Central memory CD8-positive, alpha-beta T cell (primary cell): ENCODE data around the gene NPL.
A peak's percentile ranks its signal among the peaks of the same experiment; 100 is the strongest.

Experiments
- ATAC-seq: fragments of 150-1000 bp; cut with Tn5 transposase; replicated peaks from 2 replicates; pipeline ENCODE4 v1.10.0; 2022; ENCODE audit warnings: mild to moderate bottlenecking, moderate FRiP score, moderate number of reproducible peaks; ENCODE audit not compliant: poor library complexity, severe bottlenecking; ENCODE audit errors: extremely low read depth
- DNase-seq, 2 donors: peaks; one replicate each; pipeline ENCODE4 v3.0.0; 2021; ENCODE audit warnings: low spot score in 2 of 2
- H3K27ac Mint-ChIP-seq: one replicate; pipeline ENCODE4 v1.8.0; 2022; ENCODE audit warnings: low read depth, mild to moderate bottlenecking, moderate library complexity, mixed read lengths
- H3K27me3 Mint-ChIP-seq: one replicate; pipeline ENCODE4 v1.8.0; 2022; ENCODE audit warnings: mixed read lengths
- H3K36me3 Mint-ChIP-seq: one replicate; pipeline ENCODE4 v1.8.0; 2022; ENCODE audit warnings: mild to moderate bottlenecking, moderate library complexity, mixed read lengths; ENCODE audit not compliant: insufficient read depth
- H3K4me1 Mint-ChIP-seq: one replicate; pipeline ENCODE4 v1.8.0; 2022; ENCODE audit warnings: mixed read lengths
- H3K4me3 Mint-ChIP-seq: one replicate; pipeline ENCODE4 v1.8.0; 2022; ENCODE audit warnings: mild to moderate bottlenecking, moderate library complexity, mixed read lengths
- H3K9me3 Mint-ChIP-seq: one replicate; pipeline ENCODE4 v1.8.0; 2022; ENCODE audit warnings: mixed read lengths

The NPL gene

DNA sequence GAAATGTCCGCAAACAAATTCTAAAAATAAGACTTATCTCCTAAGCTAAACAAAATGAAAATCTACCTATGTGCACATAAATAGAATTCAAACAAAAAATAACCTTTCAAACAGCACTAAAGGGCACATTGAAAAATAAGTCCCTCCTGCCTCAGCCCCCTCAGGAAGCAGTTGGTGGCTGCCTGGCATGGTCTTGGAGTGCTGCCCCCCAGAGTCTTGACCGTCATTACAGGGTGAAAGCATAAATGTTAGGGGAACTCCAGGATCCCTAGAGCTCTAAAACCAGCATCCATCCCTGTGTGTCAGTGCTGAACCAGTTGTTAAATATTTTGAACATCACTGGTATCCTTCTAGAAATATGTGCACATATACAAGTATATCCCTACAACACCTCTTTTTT is 6.5 kb upstream of the NPL start:
- Mint-ChIP-seq H3K27ac (no peak overlapping the region), H3K4me1 (peaks cover 7% of the 10 kb centered on the region), H3K27me3 (no peaks in the 10 kb centered on the region), H3K4me3 (no peak overlapping the region), H3K9me3 (no peaks in the 10 kb centered on the region), H3K36me3 (peaks cover 2% of the 10 kb centered on the region)
- ATAC-seq (no peak), DNase-seq (no peak)

DNA sequence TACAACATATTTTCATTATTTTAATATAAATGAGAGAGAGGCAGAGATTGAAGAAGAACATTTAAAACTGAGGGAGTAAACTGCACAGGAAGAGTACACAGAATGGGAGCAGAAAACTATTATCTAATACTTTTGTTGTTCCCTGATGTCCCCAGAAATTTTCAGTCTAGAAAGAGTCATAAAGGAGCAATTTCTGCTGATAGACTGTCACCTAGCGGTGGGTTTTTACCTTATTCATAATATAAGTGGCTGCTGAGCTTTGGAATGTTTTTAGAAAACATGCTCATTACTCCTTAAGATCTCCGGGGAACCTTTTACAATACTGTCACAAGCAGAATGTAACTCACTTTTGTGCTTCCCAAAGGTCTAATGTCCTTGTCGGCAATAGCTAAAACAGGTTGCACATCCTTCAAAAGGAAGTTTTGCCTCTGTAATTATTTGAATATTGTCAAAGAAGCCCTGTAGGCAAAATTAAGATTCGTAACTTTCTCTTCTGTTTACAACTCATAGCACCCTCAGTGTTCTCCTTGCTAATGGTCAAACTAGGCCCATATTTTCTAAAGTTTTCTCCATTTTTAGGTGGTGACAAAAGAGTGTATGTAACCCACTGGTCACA is 4.9 kb upstream of the NPL start:
- H3K27ac Mint-ChIP-seq: no peak overlapping the region
- no peak for ATAC-seq
- H3K9me3 Mint-ChIP-seq: no peaks in the 10 kb centered on the region
- H3K36me3 Mint-ChIP-seq: peaks cover 4% of the 10 kb centered on the region
- no peak for DNase-seq
- H3K4me3 Mint-ChIP-seq: no peak overlapping the region
- peaks cover 13% of the 10 kb centered on the region for H3K4me1 Mint-ChIP-seq
- H3K27me3 Mint-ChIP-seq: no peaks in the 10 kb centered on the region

DNA sequence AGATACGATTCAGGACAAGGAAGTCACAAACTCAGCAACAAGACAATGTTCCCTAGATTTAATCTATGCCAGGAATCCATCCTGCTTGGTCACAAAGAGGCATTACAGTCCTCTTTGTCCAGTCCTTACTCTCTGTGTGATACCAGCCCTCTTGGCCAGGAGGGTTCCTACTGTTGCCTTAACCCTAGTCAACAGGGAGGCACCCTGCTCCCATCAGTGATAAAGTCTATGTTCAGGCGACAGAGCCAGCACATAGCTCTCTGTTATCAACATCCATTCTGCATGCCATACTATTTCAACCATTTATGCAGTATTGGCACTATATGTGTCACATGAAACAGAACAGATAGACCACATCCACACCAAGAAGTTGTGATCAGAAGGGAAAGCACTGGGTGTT is 4.4 kb upstream of the NPL start:
- ATAC-seq: no peak
- peaks cover 4% of the 10 kb centered on the region for H3K36me3 Mint-ChIP-seq
- no peak for DNase-seq
- peaks cover 13% of the 10 kb centered on the region for H3K4me1 Mint-ChIP-seq
- no peaks in the 10 kb centered on the region for H3K9me3 Mint-ChIP-seq
- H3K4me3 Mint-ChIP-seq: no peak overlapping the region
- no peak overlapping the region for H3K27ac Mint-ChIP-seq
- no peaks in the 10 kb centered on the region for H3K27me3 Mint-ChIP-seq

DNA sequence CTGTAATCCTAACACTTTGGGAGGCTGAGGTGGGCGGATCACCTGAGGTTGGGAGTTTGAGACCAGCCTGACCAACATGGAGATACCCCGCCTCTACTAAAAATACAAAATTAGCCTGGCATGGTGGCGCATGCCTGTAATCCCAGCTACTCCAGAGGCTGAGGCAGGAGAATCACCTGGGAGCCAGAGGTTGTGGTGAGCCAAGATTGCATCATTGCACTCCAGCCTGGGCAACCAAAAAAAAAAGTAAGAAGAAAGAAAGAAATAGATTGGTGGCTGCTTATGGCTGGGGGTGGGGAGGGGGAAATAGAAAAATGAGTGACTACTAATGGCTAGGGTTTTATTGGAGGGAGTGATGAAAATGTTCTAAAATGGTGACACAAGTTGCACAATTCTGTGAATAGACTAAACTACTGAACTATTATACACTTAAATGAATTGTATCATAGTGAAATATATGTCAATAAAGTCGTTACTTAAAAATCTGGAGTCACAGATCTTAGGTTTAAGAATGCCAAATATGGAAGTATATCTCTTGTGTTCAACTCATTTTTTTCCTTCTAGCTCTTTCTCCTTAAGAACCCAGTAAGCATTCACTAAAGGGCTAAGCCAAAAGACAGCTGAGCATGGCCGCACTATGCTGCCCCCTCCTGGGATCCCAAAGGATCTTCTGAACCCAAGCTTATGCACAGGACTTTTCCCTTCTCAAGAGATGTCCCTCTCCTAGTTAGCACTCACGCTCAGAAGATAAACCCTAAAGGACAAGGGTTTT is 3.2 kb upstream of the NPL start:
- DNase-seq: no peak
- peaks cover 13% of the 10 kb centered on the region for H3K4me1 Mint-ChIP-seq
- H3K27ac Mint-ChIP-seq: no peak overlapping the region
- no peak overlapping the region for H3K4me3 Mint-ChIP-seq
- H3K27me3 Mint-ChIP-seq: no peaks in the 10 kb centered on the region
- peaks cover 4% of the 10 kb centered on the region for H3K36me3 Mint-ChIP-seq
- no peaks in the 10 kb centered on the region for H3K9me3 Mint-ChIP-seq
- ATAC-seq: no peak

DNA sequence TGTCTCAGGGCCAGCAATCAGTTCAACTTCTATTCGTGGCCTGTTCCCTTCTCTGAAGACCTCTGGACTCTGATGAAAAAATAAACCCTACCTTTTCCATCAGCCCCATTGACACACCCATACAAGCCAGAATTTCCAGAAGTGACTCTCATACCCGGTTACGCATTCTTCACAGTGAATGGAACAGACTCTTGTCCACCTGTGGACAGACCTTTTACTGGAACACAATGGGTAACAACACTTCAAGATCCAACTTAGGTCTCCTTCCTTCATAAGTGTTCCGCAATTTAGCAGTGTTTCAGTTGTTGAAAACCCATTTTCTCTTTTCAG is 2.6 kb upstream of the NPL start:
- no peak for ATAC-seq
- H3K36me3 Mint-ChIP-seq: peaks cover 4% of the 10 kb centered on the region
- DNase-seq: no peak
- no peaks in the 10 kb centered on the region for H3K9me3 Mint-ChIP-seq
- H3K4me3 Mint-ChIP-seq: no peak overlapping the region
- no peak overlapping the region for H3K27ac Mint-ChIP-seq
- peaks cover 11% of the 10 kb centered on the region for H3K4me1 Mint-ChIP-seq
- no peaks in the 10 kb centered on the region for H3K27me3 Mint-ChIP-seq

DNA sequence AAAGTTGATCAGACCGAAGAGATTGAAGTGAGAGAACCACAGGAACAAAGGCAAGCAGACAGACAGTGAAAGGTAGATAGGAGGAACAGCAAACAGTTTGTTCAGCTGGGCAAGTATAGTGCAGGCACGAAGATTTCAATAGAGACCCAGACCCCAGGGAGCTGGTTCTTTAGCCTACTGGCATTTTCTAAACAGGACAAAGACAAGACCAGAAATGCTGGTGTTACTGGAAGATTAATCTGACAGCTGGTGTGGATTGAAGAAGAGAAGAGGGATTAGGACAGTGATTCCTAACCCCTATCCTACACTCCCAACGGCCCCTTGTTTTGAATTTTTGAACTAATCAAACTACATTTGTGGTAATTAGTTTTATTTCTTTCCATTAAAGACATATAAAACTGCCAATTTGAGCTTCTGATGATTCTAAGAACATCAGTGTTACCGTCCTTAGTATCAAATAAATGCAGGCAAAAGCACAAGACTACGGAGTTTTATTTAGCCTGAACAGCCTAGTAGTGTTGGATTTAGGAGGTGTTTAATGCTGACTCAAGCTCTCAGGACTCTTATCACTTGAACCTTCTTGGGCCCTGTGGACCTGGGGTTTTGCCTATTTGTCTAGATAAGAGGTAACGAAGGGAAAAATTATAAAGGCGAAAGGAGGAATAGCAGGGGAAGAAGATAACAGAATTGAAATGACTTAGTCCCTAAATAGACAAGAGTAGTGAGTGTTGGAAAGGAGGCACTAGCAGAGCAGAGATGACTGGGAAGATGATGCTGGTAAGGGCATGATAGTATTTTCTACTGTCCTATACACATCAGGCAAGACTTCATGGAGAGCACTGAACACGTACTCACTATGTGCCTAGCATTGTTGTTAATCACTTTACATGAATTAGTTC is 2.0 kb downstream of the NPL start:
- H3K9me3 Mint-ChIP-seq: no peaks in the 10 kb centered on the region
- H3K27me3 Mint-ChIP-seq: no peaks in the 10 kb centered on the region
- H3K4me3 Mint-ChIP-seq: no peak overlapping the region
- ATAC-seq (no peak), DNase-seq (no peak)
- peaks cover 6% of the 10 kb centered on the region for H3K4me1 Mint-ChIP-seq
- H3K27ac Mint-ChIP-seq: no peak overlapping the region
- peaks cover 4% of the 10 kb centered on the region for H3K36me3 Mint-ChIP-seq

DNA sequence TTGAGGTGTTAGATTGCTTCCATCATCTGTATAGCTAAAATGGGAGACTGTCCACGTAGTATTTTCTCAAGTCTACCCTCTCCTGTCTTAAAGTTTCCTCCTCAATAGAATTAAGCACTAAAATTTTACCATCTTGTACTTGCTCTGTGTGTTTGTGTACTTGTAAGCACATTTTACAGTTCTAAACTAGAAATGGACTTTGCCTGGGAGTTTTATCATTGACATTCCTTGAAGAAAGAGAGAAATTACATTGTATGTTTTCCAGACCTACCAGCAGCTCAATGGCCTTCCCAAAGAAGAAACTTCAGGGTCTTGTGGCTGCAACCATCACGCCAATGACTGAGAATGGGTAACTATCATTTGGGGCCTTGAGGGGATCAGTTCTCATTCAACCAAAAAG is 4.5 kb downstream of the NPL start:
- Mint-ChIP-seq H3K27ac (no peak overlapping the region), H3K4me1 (peaks cover 3% of the 10 kb centered on the region), H3K9me3 (no peaks in the 10 kb centered on the region), H3K27me3 (no peaks in the 10 kb centered on the region), H3K4me3 (no peak overlapping the region), H3K36me3 (no peaks in the 10 kb centered on the region)
- DNase-seq: no peak
- ATAC-seq: no peak

DNA sequence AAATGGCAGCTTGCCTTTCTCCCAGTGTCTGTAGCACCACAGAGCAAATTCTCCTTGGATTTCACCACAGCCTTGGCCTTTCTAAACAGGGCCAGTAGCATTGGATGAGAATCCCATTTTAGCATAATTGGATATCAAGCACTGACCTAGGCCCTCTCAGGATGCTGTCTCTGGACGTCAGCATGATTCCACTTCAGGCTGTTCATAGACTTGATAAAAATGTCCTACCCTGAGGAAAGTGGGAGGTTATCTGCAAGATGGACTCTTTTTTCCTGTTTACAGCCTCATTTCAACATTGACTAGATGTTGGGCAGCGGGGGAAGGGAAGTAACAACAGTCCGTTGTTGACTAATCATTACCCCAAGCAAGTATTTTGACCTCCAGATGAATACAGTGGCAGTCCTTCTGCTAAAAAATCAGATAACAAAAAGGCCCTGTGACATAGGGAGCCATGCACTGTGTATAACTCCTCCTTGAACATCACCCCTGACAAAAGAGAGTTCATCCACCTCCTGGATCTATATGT is 5.2 kb downstream of the NPL start:
- Mint-ChIP-seq H3K36me3 (no peaks in the 10 kb centered on the region), H3K4me1 (no peaks in the 10 kb centered on the region), H3K27me3 (no peaks in the 10 kb centered on the region), H3K9me3 (no peaks in the 10 kb centered on the region), H3K4me3 (no peak overlapping the region), H3K27ac (no peak overlapping the region)
- ATAC-seq (no peak), DNase-seq (no peak)

DNA sequence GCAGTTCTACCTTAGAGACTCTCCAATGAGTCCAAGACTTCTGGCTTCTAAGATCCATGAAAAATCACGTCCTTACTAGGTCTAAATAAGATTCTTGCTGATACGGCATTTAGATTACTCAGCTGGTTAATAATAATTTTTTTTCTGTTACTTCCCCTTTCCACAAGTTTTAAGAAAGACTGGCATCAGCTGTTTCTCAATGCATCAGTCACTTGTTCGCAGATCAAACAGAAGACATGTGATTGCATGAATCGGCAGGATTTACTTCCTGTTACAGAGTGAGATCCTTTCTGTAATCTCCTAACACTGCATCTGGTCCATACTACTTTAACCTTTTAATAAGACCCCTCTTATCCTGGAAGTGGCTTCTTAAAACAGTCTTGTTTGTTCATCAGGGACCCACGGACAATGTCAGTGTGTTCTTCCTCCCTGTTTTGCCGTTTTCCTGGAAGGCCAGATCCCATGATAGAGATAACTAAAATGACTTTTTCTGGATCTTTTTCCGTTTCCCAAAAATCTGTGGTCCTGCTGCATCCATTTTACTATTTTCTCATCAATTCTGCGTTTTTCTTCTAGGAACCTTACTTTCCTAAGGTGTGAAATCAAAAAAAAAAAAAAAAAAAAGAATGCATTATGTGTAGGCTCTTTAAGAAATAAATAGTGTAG is 6.1 kb downstream of the NPL start:
- no peaks in the 10 kb centered on the region for H3K27me3 Mint-ChIP-seq
- no peaks in the 10 kb centered on the region for H3K9me3 Mint-ChIP-seq
- H3K27ac Mint-ChIP-seq: no peak overlapping the region
- DNase-seq: no peak
- no peaks in the 10 kb centered on the region for H3K36me3 Mint-ChIP-seq
- H3K4me1 Mint-ChIP-seq: no peaks in the 10 kb centered on the region
- no peak overlapping the region for H3K4me3 Mint-ChIP-seq
- ATAC-seq: no peak

DNA sequence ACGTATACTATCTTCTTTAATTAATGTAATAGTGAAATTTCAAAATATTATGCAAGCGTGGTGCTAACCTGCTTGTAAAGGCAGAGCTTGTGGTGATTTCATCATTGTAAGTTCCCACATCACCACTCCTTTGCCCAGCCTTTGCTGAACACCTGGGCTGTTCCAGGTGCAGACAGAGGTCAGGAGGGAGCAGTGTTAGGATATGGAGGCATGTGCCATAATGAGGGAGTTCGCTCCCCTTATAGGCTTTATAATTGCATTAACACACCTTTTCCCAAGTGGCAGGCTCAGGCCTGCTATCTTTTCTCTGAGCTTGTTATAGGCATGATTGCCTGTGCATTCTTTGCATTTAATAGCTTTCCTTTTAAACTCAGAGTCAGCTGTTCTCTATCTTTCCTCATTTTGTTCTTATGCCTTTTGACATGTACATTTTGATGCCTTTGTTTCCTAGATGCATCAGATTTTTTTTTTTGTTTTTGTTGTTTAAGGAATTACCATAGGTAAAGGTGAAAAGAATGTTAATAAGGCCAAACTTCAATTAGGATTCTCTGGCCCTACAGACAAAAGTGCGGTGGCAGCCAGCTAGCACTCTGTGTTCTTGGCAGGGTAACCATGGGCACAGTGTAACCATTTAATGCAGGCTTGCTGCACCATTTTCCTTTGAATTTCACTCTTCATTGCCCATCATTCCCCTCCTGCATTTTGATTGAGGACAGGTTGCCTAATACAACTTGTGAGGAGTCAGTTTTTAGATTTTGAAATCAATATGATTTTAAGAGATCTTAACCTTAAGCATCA is 12.6 kb downstream of the NPL start:
- DNase-seq (no peak), ATAC-seq (no peak)
- no peaks in the 10 kb centered on the region for H3K9me3 Mint-ChIP-seq
- no peaks in the 10 kb centered on the region for H3K27me3 Mint-ChIP-seq
- no peaks in the 10 kb centered on the region for H3K4me1 Mint-ChIP-seq
- H3K27ac Mint-ChIP-seq: no peak overlapping the region
- peaks cover 3% of the 10 kb centered on the region for H3K36me3 Mint-ChIP-seq
- H3K4me3 Mint-ChIP-seq: no peak overlapping the region

DNA sequence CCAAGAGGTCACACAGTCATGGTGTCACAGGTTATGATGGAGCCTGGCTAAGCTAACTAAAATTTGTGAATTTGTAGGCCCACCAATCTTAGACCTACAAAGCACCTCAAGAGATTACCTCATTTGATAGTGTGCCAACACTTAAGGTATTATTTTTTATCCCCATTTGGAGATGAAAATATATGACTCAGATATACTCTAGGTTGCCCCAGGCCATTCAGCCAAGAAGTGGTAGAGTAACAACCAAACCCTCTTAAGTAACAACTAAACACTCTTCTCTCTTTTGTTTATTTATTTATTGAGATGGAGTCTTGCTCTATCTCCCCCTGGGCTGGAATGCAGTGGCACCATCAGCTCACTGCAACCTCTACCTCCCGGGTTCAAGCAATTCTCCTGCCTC is 14.3 kb downstream of the NPL start:
- ATAC-seq (no peak), DNase-seq (no peak)
- Mint-ChIP-seq H3K4me3 (no peak overlapping the region), H3K27ac (peak overlapping the region; percentile 41), H3K4me1 (no peaks in the 10 kb centered on the region), H3K9me3 (no peaks in the 10 kb centered on the region), H3K36me3 (peaks cover 3% of the 10 kb centered on the region), H3K27me3 (no peaks in the 10 kb centered on the region)
